GM18870 (cell line): ENCODE results near the gene USP21.

Experiments used
- ATAC-seq: cut with Tn5 transposase; IDR thresholded peaks from one replicate; pipeline ENCODE4 v1.9.1; 2021; ENCODE audit warnings: moderate library complexity; ENCODE audit not compliant: unreplicated experiment

USP21 gene

DNA sequence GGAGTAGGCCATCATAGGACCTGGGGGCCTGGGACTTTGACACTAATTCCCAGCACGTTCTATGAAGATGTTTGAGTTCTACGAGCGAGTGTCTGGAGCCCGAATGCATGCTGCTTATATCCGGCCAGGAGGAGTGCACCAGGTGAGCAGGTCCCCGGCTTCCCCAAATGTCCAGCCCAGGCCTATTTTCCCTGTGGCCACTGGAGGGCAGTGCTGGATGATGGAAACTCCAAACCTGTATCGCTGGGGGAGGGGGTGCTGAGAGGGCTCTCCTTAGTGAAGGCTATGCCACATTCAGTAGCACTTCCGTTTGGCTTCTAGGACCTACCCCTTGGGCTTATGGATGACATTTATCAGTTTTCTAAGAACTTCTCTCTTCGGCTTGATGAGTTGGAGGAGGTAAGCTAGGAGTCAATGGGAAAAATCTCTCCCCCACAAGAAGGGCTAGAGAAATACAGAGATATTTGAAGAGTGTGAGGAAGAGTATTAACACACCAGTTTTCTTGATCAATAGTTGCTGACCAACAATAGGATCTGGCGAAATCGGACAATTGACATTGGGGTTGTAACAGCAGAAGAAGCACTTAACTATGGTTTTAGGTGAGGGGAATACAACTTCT, 50.6 kb downstream of the USP21 start:
- no peak for ATAC-seq

DNA sequence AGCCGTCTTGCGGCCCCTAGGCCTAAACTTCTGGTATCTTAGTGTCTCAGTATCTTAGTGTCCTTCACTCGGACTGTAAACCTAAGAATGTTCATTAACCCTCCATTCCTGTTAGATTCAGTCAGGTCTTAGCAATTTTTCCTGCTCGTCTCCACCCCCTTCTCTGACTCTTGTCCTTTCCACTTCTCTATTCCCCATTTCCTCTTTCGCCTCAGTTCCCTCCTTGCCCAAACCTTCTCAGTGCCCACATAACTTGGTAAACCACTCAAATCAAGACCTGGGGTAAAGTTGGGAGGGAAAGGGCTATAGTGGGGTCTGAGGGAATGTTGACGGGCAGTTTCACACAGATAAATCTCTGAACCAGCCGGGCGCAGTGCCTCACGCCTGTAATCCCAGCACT, 55.1 kb downstream of the USP21 start:
- ATAC-seq: no peak

DNA sequence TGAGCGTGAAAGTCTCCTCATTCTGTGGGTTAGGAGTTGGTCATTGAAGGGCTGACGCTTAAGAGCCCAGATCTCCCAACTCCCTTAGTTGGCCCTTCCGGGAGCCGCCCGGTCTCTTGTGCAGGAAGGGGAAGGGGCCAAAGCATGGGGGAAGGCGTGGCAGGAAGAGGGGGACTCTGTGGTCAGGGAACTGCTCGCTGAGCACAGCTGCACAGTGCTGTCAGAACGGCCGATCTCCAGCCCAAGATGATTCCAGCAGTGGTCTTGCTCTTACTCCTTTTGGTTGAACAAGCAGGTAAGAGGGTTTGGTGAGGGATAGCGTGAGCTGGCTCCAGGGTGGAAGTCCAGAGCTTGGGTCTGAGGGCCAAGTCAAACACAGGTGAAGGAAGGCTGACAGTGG, 55.8 kb downstream of the USP21 start, which contains the start of gene FCER1G:
FCER1G (plus strand) TSS at position 220 of the 400 bp plus-strand sequence; CDS start at position 247, 27 bp downstream.
- no peak for ATAC-seq
